ENCODE results near the gene CFAP90.

The CFAP90 gene

DNA sequence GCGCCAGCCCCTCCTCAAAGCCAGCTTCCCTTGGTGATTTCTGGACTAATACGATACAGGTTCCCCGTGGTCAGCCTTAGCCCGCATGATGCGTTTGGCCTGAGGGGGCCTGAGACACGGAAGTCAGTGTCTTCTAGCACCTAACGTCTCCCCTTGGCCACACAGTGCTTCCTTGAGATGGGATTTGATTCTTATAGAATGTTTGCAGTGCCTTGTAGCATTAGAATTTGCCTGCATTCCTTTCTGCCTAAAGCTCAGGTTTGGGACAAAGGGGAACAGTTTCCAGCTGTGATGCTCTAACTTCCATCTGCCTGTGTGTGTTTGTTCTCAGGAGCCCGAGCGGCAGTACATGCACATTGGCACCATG, 34.4 kb downstream of the CFAP90 start:
- Histone ChIP-seq H3K4me3 (ENCODE audit: low read depth, low read length) (no peak overlapping the region), H3K79me2 (no peaks in the 10 kb centered on the region), H3K36me3 (ENCODE audit: control insufficient read depth, insufficient read depth, low read length) (no peaks in the 10 kb centered on the region), H3K9ac (no peak overlapping the region), H3K27ac (peak overlapping the region; percentile 40), H3K4me2 (ENCODE audit: low read length) (no peak overlapping the region), H3K4me1 (peaks cover 48% of the 10 kb centered on the region), H3K27me3 (ENCODE audit: control insufficient read depth, insufficient read depth, low read length) (no peaks in the 10 kb centered on the region), H3K9me3 (ENCODE audit: control insufficient read depth, low read length) (no peaks in the 10 kb centered on the region), H2AFZ (peak overlapping the region; percentile 93)
- TF ChIP-seq, protein P1, sequence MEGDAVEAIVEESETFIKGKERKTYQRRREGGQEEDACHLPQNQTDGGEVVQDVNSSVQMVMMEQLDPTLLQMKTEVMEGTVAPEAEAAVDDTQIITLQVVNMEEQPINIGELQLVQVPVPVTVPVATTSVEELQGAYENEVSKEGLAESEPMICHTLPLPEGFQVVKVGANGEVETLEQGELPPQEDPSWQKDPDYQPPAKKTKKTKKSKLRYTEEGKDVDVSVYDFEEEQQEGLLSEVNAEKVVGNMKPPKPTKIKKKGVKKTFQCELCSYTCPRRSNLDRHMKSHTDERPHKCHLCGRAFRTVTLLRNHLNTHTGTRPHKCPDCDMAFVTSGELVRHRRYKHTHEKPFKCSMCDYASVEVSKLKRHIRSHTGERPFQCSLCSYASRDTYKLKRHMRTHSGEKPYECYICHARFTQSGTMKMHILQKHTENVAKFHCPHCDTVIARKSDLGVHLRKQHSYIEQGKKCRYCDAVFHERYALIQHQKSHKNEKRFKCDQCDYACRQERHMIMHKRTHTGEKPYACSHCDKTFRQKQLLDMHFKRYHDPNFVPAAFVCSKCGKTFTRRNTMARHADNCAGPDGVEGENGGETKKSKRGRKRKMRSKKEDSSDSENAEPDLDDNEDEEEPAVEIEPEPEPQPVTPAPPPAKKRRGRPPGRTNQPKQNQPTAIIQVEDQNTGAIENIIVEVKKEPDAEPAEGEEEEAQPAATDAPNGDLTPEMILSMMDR (IDR thresholded peaks at IDR 0.05): no peak

DNA sequence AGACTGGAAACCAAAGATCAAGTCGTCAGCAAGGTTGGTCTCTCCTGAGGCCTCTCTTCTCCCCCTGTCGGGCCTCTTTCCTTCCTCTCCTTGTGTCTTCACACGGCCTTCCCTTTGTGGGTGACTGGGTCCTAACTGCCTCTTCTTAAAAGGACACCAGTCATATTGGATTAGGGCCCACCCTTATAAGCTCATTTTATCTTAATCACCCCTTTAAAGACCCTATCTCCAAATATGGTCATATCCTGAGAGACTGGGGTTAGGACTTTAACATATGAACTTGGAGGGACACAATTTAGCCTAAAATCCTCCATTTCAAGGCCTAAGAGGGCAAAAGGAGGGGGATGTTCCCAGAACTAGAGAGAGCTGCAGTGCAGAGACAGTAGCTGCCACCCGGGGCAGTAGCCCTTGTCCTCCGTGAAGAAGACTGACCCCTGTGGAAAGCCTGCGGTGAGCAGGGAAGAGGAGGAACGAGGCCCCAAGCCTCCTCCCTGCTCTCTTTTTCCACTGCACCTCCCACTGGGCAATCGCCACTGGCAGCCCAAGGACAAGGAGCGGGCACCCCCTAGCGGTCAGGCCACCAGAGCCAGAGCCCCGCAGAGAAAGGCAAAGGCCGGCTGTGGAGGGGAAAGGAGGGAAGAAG, 34.9 kb downstream of the CFAP90 start:
- TF ChIP-seq, protein P1 (IDR thresholded peaks at IDR 0.05): peak; percentile 96
- no peaks in the 10 kb centered on the region for H3K79me2 ChIP-seq
- peak overlapping the region; percentile 39 for H3K4me2 ChIP-seq (ENCODE audit: low read length)
- no peak overlapping the region for H3K9ac ChIP-seq
- H3K27ac ChIP-seq: peak overlapping the region; percentile 40
- H3K4me3 ChIP-seq (ENCODE audit: low read depth, low read length): no peak overlapping the region
- H3K4me1 ChIP-seq: peaks cover 48% of the 10 kb centered on the region
- peak overlapping the region; percentile 93 for H2AFZ ChIP-seq
- H3K9me3 ChIP-seq (ENCODE audit: control insufficient read depth, low read length): no peaks in the 10 kb centered on the region
- no peaks in the 10 kb centered on the region for H3K36me3 ChIP-seq (ENCODE audit: control insufficient read depth, insufficient read depth, low read length)
- H3K27me3 ChIP-seq (ENCODE audit: control insufficient read depth, insufficient read depth, low read length): no peaks in the 10 kb centered on the region

DNA sequence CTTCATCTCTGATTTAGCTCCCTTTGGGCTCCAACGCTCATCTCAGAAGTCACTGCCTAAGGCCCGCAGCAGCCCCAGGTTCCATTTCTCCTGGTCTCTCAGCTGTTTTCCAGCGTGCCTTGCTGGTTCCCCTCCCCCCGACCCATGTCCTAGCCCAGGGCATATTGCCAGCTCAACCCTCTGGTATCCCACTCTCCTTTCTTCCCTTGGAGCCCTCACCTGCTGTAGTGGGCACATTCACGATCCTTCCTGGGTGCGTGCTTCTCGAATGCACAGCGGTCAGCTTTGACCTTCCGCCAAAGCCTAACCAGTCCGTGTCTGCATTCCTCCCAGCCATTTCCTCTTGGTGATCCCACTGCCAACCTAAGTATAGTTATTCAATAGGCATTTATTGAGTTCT, 36.1 kb downstream of the CFAP90 start:
- no peak overlapping the region for H3K4me2 ChIP-seq (ENCODE audit: low read length)
- peaks cover 37% of the 10 kb centered on the region for H3K4me1 ChIP-seq
- H3K9ac ChIP-seq: no peak overlapping the region
- no peaks in the 10 kb centered on the region for H3K27me3 ChIP-seq (ENCODE audit: control insufficient read depth, insufficient read depth, low read length)
- no peaks in the 10 kb centered on the region for H3K79me2 ChIP-seq
- H3K9me3 ChIP-seq (ENCODE audit: control insufficient read depth, low read length): no peaks in the 10 kb centered on the region
- no peaks in the 10 kb centered on the region for H3K36me3 ChIP-seq (ENCODE audit: control insufficient read depth, insufficient read depth, low read length)
- no peak overlapping the region for H3K4me3 ChIP-seq (ENCODE audit: low read depth, low read length)
- TF ChIP-seq, protein P1 (IDR thresholded peaks at IDR 0.05): no peak
- H3K27ac ChIP-seq: peak overlapping the region; percentile 64
- H2AFZ ChIP-seq: no peak overlapping the region

DNA sequence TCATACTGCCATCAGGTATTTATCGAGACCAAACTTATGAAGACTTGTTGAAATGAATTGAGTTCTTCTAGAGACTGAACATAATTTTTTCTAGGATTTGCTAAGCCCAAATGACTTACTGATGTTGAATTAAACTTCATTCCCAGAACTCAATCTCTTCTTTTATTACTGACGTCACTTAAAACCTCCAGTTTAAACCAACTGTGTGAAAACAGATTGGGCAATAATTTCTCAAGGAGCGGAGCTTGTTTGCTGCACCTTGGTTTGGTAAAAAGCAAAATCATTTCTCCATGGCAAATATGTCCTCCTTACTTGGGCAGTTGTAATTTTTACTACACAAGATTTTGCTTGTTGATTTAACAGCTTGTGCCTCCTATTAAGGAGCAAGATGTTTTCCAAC, 37.4 kb downstream of the CFAP90 start:
- Histone ChIP-seq H3K9me3 (ENCODE audit: control insufficient read depth, low read length) (no peaks in the 10 kb centered on the region), H3K4me2 (ENCODE audit: low read length) (peak overlapping the region; percentile 27), H3K4me3 (ENCODE audit: low read depth, low read length) (peak overlapping the region; percentile 18), H3K9ac (no peak overlapping the region), H3K79me2 (no peaks in the 10 kb centered on the region), H2AFZ (peak overlapping the region; percentile 35), H3K27me3 (ENCODE audit: control insufficient read depth, insufficient read depth, low read length) (no peaks in the 10 kb centered on the region), H3K27ac (peak overlapping the region; percentile 64), H3K36me3 (ENCODE audit: control insufficient read depth, insufficient read depth, low read length) (no peaks in the 10 kb centered on the region), H3K4me1 (peaks cover 40% of the 10 kb centered on the region)
- TF ChIP-seq, protein P1 (IDR thresholded peaks at IDR 0.05): no peak

DNA sequence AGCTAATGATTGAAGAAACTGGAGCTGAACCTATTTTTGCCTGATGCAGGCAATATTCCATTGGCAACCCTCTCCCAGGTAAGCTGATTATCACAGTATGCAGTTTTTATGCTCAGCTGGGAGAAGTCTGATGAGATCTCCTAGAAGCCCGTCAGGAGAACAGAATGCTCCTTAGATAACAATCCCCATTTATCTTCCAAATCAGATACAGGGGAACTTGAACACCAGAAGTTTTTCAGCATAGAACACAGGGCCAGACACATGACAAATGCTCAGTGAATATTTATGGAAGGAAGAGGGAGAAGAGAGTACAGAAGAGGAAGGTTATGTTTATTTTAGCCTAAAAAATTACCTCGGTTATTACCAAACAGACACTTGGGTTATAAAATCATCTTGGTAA, 37.9 kb downstream of the CFAP90 start:
- Histone ChIP-seq H3K4me1 (peaks cover 40% of the 10 kb centered on the region), H3K27me3 (ENCODE audit: control insufficient read depth, insufficient read depth, low read length) (no peaks in the 10 kb centered on the region), H3K27ac (peak overlapping the region; percentile 64), H3K4me2 (ENCODE audit: low read length) (peak overlapping the region; percentile 27), H3K4me3 (ENCODE audit: low read depth, low read length) (peak overlapping the region; percentile 18), H3K9me3 (ENCODE audit: control insufficient read depth, low read length) (no peaks in the 10 kb centered on the region), H3K79me2 (no peaks in the 10 kb centered on the region), H2AFZ (peak overlapping the region; percentile 35), H3K9ac (no peak overlapping the region), H3K36me3 (ENCODE audit: control insufficient read depth, insufficient read depth, low read length) (no peaks in the 10 kb centered on the region)
- TF ChIP-seq, protein P1 (IDR thresholded peaks at IDR 0.05): no peak
